A549 (cell line): ENCODE data around the gene ANKRD35. TPM values are rescaled to one million over a fixed set of nuclear protein-coding genes. Genes with fewer than 3 reads are reported as not detected.

Experiments used
- ATAC-seq, 2 experiments: fragments of 200-7000 bp in 1 of 2; fragments of >200 bp in 1 of 2; cut with Nextera tagmentation in 1 of 2; cut with Tn5 transposase in 1 of 2; 3 replicates each; pipeline versions ENCODE4 v1.8.0 to v1.9.1; 2018 to 2020; ENCODE audit warnings: mild to moderate bottlenecking in 1 of 2, moderate library complexity in 1 of 2
- CTCF ChIA-PET: fragments of 300-600 bp; sonication (Branson Sonifier 250); formaldehyde crosslinking; extraction: SDS; loops from one replicate; lab custom pipeline; 2021; ENCODE audit warnings: antibody characterized with exemption, inconsistent platforms; lab: Yijun Ruan, JAX
- POLR2A ChIA-PET: fragments of 350-600 bp; formaldehyde crosslinking; extraction: SDS; loops from one replicate; lab custom pipeline; 2021; ENCODE audit warnings: antibody characterized with exemption, inconsistent platforms; lab: Yijun Ruan, JAX
- DNase-seq, 2 experiments: peaks; one replicate each; pipeline versions ENCODE4 v3.0.0 to v3.0.0-alpha.2; 2011 to 2016; ENCODE audit warnings: low read depth in 1 of 2, low spot score in 1 of 2
- FAIRE-seq: peaks from 2 replicates; lab custom pipeline; 2011; peaks lifted over from hg19 to GRCh38; lab: Jason Lieb, UNC
- H3K27ac ChIP-seq, 2 experiments: fragments of >200 bp; sonication (Bioruptor Twin); formaldehyde crosslinking; 3 replicates each; pipeline ENCODE4 v1.5.1; 2016 to 2017
- H3K4me1 ChIP-seq: fragments of >200 bp; sonication (Bioruptor Twin); formaldehyde crosslinking; 3 replicates; pipeline ENCODE4 v1.6.1; 2016
- H3K4me2 ChIP-seq: fragments of >200 bp; sonication (Bioruptor Twin); formaldehyde crosslinking; 3 replicates; pipeline ENCODE4 v1.6.1; 2016
- H3K4me3 ChIP-seq: fragments of >200 bp; sonication (Bioruptor Twin); formaldehyde crosslinking; 3 replicates; pipeline ENCODE4 v1.5.1; 2016
- H3K9me3 ChIP-seq: fragments of >200 bp; sonication (Bioruptor Twin); formaldehyde crosslinking; 3 replicates; pipeline ENCODE4 v1.6.1; 2016
- ATOH8 ChIP-seq: fragments of 250-450 bp; sonication (Bioruptor Pico); IDR thresholded peaks from 2 replicates; pipeline ENCODE4 v1.5.0; 2020; ENCODE audit warnings: low read depth, mild to moderate bottlenecking, moderate library complexity
- CEBPB ChIP-seq, 2 experiments: fragments of >200 bp in 1 of 2; sonication (Bioruptor Twin) in 1 of 2; formaldehyde crosslinking in 1 of 2; IDR thresholded peaks; 2 replicates each; pipeline ENCODE4 v1.6.1; 2012 to 2016
- CHD4 ChIP-seq: fragments of 200-600 bp; sonication (generic); IDR thresholded peaks from 2 replicates; pipeline ENCODE4 v1.6.1; 2016; ENCODE audit warnings: antibody characterized with exemption, mild to moderate bottlenecking, borderline replicate concordance
- E2F6 ChIP-seq: IDR thresholded peaks from 2 replicates; pipeline ENCODE4 v1.6.1; 2012; ENCODE audit warnings: low read depth, borderline replicate concordance
- GATA3 ChIP-seq: IDR thresholded peaks from 2 replicates; pipeline ENCODE4 v1.6.1; 2012; ENCODE audit warnings: borderline replicate concordance
- HDAC2 ChIP-seq: fragments of 200-600 bp; sonication (generic); IDR thresholded peaks from 2 replicates; pipeline ENCODE4 v1.6.1; 2016
- HES2 ChIP-seq: fragments of >200 bp; sonication (Bioruptor Twin); formaldehyde crosslinking; IDR thresholded peaks from 2 replicates; pipeline ENCODE4 v1.6.1; 2016
- HOXA7 ChIP-seq: fragments of 250-450 bp; sonication (Bioruptor Pico); IDR thresholded peaks from 2 replicates; pipeline ENCODE4 v1.5.0; 2020; ENCODE audit warnings: mild to moderate bottlenecking, moderate library complexity
- JUNB ChIP-seq: fragments of >200 bp; sonication (Bioruptor Twin); formaldehyde crosslinking; IDR thresholded peaks from 2 replicates; pipeline ENCODE4 v1.6.1; 2016
- KDM1A ChIP-seq: fragments of 200-600 bp; sonication (generic); IDR thresholded peaks from 2 replicates; pipeline ENCODE4 v1.6.1; 2016; ENCODE audit warnings: low read depth, mild to moderate bottlenecking
- PHF8 ChIP-seq: fragments of 200-600 bp; sonication (generic); IDR thresholded peaks from 2 replicates; pipeline ENCODE4 v1.6.1; 2016; ENCODE audit warnings: low read depth, mild to moderate bottlenecking, antibody characterized with exemption, moderate library complexity, borderline replicate concordance
- RARB ChIP-seq: fragments of 250-450 bp; sonication (Bioruptor Pico); IDR thresholded peaks from 2 replicates; pipeline ENCODE4 v1.8.0; 2021; ENCODE audit warnings: mild to moderate bottlenecking, moderate library complexity
- RCOR1 ChIP-seq: fragments of 150-350 bp; IDR thresholded peaks from 2 replicates; pipeline ENCODE4 v1.6.1; 2014; ENCODE audit warnings: antibody characterized with exemption, low read length, low read depth
- RFX5 ChIP-seq: fragments of 450-650 bp; IDR thresholded peaks from 2 replicates; pipeline ENCODE4 v1.7.1; 2014; ENCODE audit warnings: antibody characterized with exemption, mild to moderate bottlenecking, moderate library complexity
- RNF2 ChIP-seq: fragments of 200-600 bp; sonication (generic); IDR thresholded peaks from 2 replicates; pipeline ENCODE4 v1.6.1; 2016; ENCODE audit warnings: low read depth, mild to moderate bottlenecking, antibody characterized with exemption, moderate library complexity, borderline replicate concordance
- SREBF2 ChIP-seq: fragments of 450-650 bp; IDR thresholded peaks from 2 replicates; pipeline ENCODE4 v1.6.1; 2014; ENCODE audit warnings: mild to moderate bottlenecking, moderate library complexity
- TFCP2L1 ChIP-seq: fragments of 250-450 bp; sonication (Bioruptor Pico); IDR thresholded peaks from 2 replicates; pipeline ENCODE4 v1.5.0; 2021; ENCODE audit warnings: mild to moderate bottlenecking
- USF2 ChIP-seq: fragments of 450-650 bp; IDR thresholded peaks from 2 replicates; pipeline ENCODE4 v1.6.1; 2014; ENCODE audit warnings: antibody characterized with exemption
- ZC3H11A ChIP-seq: fragments of 450-650 bp; IDR thresholded peaks from 2 replicates; pipeline ENCODE4 v1.6.1; 2014; ENCODE audit warnings: antibody characterized with exemption, mild to moderate bottlenecking
- ZSCAN20 ChIP-seq: fragments of 250-450 bp; sonication (Bioruptor Pico); IDR thresholded peaks from 2 replicates; pipeline ENCODE4 v1.8.0; 2022; ENCODE audit warnings: mild to moderate bottlenecking, moderate library complexity
- WGBS: methylation state at CpG from one replicate; pipeline ENCODE4 v1.1.6; 2017; ENCODE audit errors: missing lambda C conversion rate; 5-methylcytosine and 5-hydroxymethylcytosine counted together
- polyA plus RNA-seq, 4 experiments: library from polyadenylated mRNA; depleted of rRNA in 3 of 4; stranded (reverse); fragments of >200 nt; fragmentation: RNase III in 1 of 4; extraction: RNeasy Plus Mini Kit Qiagen cat#74134 plus additional on column Dnase treatment in 1 of 4; gene quantifications; 2 replicates in 3 of 4; 3 replicates in 1 of 4; pipeline ENCODE4 v1.2.3, GENCODE V29; 2011 to 2017
- TF ChIP-seq, protein P1 (sequence below): fragments of 250-450 bp; sonication (Bioruptor Pico); IDR thresholded peaks from 2 replicates; pipeline ENCODE4 v1.5.0; 2021; ENCODE audit warnings: mild to moderate bottlenecking, moderate library complexity, borderline replicate concordance
- TF ChIP-seq, protein P2 (sequence below): fragments of >200 bp; sonication (Bioruptor Twin); formaldehyde crosslinking; IDR thresholded peaks from 3 replicates; pipeline ENCODE4 v1.5.1; 2016
- TF ChIP-seq, protein P3 (sequence below): fragments of >200 bp; sonication (Bioruptor Twin); formaldehyde crosslinking; IDR thresholded peaks from 3 replicates; pipeline ENCODE4 v1.6.1; 2016

ANKRD35 gene
- polyA plus RNA-seq, 2 of the 4 experiments (the other 2 are of a cell fraction), result not detected

- TF ChIP-seq, protein P1, sequence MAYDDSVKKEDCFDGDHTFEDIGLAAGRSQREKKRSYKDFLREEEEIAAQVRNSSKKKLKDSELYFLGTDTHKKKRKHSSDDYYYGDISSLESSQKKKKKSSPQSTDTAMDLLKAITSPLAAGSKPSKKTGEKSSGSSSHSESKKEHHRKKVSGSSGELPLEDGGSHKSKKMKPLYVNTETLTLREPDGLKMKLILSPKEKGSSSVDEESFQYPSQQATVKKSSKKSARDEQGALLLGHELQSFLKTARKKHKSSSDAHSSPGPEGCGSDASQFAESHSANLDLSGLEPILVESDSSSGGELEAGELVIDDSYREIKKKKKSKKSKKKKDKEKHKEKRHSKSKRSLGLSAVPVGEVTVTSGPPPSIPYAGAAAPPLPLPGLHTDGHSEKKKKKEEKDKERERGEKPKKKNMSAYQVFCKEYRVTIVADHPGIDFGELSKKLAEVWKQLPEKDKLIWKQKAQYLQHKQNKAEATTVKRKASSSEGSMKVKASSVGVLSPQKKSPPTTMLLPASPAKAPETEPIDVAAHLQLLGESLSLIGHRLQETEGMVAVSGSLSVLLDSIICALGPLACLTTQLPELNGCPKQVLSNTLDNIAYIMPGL (CRISPR knock-in tag), result no peak
- TF ChIP-seq GATA3 (no peak), HDAC2 (no peak), USF2 (no peak), HOXA7 (CRISPR knock-in tag) (no peak), SREBF2 (no peak)
- TF ChIP-seq, all 56 proteins: peak for 0
Observed at GRCh38 chr1:145827966-145828365, 57.7 kb downstream of the ANKRD35 start (continued).

DNA sequence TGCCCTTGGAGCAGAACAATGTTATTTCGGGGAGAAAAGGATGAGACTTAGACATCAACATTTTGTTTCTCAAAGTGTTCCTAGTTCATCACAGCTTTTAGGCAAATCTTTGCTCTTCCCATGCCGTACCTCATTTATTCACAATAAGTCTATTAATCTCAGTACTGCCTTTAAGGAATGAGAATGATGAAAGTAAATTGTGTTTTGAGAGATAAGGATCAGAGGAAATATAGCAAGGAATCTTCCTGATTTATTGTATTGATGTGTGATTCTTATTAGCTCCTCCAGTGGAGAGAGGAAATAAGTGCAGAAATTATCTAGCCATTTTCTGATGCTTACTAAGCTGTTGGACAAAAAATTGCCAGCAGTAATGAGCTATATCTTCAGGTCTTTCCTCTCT, 59.6 kb downstream of the ANKRD35 start:
- CTCF ChIA-PET, result interaction anchor here (0.5 to 8.5 kb wide), 9 partner anchors 13 to 182 kb away, joined by 3 to 109 read pairs (median 5); partner anchors contain the start of gene NUDT17
- Histone ChIP-seq H3K4me2 (peak overlapping the region; percentile 85; the same call in 2 of the 3 replicates), H3K4me3 (no peak overlapping the region)

DNA sequence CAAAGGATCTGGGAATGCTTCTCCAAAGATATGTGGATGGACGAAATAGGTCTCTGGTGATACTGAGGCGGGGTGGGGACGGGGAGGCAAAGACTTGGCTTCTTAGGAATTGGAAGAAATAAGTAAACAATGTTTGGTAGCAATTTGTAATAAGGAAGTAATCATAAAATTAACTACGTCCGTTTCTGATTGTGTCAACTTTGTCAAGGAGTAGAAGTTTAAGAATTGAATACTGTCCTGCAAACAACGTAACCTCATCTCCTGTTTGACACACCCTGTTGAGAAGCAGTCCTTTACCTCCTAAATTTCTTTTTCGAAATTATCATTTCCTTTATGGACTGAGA, 61.2 kb downstream of the ANKRD35 start:
- ChIA-PET POLR2A (interaction anchor here (1.0 to 1.7 kb wide), 7 partner anchors 10 to 359 kb away, joined by 3 to 16 read pairs (median 6); partner anchors contain the start of genes NUDT17 and PIAS3), CTCF (interaction anchor here (1.0 to 8.5 kb wide), 4 partner anchors 10 to 103 kb away, joined by 3 to 109 read pairs (median 7); partner anchors contain the start of gene NUDT17)
- ATAC-seq (no peak), FAIRE-seq (no peak), DNase-seq (peak in 1 of 2 experiments; percentile 18)
- Histone ChIP-seq H3K27ac (peak overlapping the region; percentile 94 to 97), H3K9me3 (no peaks in the 10 kb centered on the region), H3K4me1 (peaks cover 11% of the 10 kb centered on the region), H3K4me3 (peak overlapping the region; percentile 75)
- TF ChIP-seq ZSCAN20 (no peak), PHF8 (no peak), RARB (CRISPR knock-in tag) (no peak), ZC3H11A (no peak), CEBPB (IDR thresholded peaks at IDR 0.05) (no peak), HOXA7 (CRISPR knock-in tag) (no peak), RCOR1 (no peak), E2F6 (no peak), JUNB (no peak), HES2 (no peak), RFX5 (no peak), CHD4 (no peak), KDM1A (no peak), TFCP2L1 (CRISPR knock-in tag) (no peak), RNF2 (no peak), ATOH8 (CRISPR knock-in tag) (no peak)
- TF ChIP-seq, protein P2, sequence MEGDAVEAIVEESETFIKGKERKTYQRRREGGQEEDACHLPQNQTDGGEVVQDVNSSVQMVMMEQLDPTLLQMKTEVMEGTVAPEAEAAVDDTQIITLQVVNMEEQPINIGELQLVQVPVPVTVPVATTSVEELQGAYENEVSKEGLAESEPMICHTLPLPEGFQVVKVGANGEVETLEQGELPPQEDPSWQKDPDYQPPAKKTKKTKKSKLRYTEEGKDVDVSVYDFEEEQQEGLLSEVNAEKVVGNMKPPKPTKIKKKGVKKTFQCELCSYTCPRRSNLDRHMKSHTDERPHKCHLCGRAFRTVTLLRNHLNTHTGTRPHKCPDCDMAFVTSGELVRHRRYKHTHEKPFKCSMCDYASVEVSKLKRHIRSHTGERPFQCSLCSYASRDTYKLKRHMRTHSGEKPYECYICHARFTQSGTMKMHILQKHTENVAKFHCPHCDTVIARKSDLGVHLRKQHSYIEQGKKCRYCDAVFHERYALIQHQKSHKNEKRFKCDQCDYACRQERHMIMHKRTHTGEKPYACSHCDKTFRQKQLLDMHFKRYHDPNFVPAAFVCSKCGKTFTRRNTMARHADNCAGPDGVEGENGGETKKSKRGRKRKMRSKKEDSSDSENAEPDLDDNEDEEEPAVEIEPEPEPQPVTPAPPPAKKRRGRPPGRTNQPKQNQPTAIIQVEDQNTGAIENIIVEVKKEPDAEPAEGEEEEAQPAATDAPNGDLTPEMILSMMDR, result no peak
- TF ChIP-seq, protein P3, sequence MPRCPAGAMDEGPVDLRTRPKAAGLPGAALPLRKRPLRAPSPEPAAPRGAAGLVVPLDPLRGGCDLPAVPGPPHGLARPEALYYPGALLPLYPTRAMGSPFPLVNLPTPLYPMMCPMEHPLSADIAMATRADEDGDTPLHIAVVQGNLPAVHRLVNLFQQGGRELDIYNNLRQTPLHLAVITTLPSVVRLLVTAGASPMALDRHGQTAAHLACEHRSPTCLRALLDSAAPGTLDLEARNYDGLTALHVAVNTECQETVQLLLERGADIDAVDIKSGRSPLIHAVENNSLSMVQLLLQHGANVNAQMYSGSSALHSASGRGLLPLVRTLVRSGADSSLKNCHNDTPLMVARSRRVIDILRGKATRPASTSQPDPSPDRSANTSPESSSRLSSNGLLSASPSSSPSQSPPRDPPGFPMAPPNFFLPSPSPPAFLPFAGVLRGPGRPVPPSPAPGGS, result no peak
- TF ChIP-seq, all 56 proteins: peak for 0
- peak overlapping the region; percentile 85 for H3K4me2 ChIP-seq
- WGBS, result 2% methylated on average over 7 of the region's 7 CpGs

More for the DNA sequence above, 59.6 kb downstream of the ANKRD35 start:
- POLR2A ChIA-PET, result interaction anchor here (0.7 kb wide), 1 partner anchor 88 kb away, joined by 4 read pairs; no protein-coding TSS in a partner anchor
- no peaks in the 10 kb centered on the region for H3K9me3 ChIP-seq
- TF ChIP-seq CEBPB (IDR thresholded peaks at IDR 0.05), result no peak
- TF ChIP-seq, protein P2, result peak; percentile 9; the same call in 1 of the 3 replicates
- H3K27ac ChIP-seq, result no peak overlapping the region
- no peak for FAIRE-seq
- WGBS, result 92% methylated on average over 2 of the region's 2 CpGs
- H3K4me1 ChIP-seq, result peaks cover 11% of the 10 kb centered on the region
- peak in 1 of 2 experiments; percentile 18 for DNase-seq
- no peak for ATAC-seq
